ENCODE measurements around the gene WDR90. TPM values are rescaled to one million over a fixed set of nuclear protein-coding genes. Genes with fewer than 3 reads are reported as not detected.

WDR90 gene
- total and polyA plus RNA-seq, 2 of the 13 experiments (the other 11 are each of a cell fraction or from before 2014, with no cell fraction given) = 14.9 to 28.9 TPM

DNA sequence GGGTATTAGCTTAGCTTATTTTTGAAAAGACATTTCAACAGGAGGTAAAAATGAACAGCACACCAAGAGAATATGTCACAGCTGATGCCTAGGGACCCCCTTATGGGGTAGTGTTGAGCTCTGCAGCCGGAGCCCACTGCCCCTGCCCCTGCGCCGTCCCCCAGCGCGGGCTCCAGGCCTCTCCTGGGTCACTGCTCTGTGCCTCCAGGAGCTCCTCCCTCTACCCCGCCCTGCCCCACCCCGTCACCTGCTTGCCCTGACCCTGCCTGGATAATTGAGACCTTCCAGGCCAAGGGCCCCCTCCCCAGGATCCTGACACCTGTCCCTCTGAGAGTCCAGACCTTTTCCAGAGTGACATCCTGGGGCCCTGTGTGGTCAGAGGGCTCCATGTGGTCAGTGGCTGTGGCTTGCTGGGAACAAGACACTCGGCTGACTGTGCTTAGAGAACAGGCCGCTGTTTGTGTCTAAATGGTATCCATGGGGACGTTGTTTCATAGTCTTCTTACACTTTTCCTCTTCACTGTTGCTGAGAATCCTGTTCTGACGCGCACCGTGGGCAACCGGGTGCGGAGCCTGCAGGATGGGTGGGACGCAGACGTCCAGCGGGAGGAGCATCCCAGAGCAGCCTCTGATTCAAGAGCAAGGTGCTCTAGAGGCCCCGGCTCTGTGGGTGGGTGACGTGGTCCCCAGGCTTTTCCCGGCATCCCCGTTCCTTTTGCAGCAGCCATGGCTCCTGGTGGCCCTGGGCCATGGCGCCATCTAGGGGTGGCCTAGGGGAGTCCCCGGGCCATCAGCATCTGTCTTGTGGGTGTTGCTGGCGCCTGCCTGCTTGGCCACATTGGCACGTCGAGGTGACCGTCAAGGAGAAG lies 38.4 kb upstream of the WDR90 start (continued):
- TF ChIP-seq, protein P1, sequence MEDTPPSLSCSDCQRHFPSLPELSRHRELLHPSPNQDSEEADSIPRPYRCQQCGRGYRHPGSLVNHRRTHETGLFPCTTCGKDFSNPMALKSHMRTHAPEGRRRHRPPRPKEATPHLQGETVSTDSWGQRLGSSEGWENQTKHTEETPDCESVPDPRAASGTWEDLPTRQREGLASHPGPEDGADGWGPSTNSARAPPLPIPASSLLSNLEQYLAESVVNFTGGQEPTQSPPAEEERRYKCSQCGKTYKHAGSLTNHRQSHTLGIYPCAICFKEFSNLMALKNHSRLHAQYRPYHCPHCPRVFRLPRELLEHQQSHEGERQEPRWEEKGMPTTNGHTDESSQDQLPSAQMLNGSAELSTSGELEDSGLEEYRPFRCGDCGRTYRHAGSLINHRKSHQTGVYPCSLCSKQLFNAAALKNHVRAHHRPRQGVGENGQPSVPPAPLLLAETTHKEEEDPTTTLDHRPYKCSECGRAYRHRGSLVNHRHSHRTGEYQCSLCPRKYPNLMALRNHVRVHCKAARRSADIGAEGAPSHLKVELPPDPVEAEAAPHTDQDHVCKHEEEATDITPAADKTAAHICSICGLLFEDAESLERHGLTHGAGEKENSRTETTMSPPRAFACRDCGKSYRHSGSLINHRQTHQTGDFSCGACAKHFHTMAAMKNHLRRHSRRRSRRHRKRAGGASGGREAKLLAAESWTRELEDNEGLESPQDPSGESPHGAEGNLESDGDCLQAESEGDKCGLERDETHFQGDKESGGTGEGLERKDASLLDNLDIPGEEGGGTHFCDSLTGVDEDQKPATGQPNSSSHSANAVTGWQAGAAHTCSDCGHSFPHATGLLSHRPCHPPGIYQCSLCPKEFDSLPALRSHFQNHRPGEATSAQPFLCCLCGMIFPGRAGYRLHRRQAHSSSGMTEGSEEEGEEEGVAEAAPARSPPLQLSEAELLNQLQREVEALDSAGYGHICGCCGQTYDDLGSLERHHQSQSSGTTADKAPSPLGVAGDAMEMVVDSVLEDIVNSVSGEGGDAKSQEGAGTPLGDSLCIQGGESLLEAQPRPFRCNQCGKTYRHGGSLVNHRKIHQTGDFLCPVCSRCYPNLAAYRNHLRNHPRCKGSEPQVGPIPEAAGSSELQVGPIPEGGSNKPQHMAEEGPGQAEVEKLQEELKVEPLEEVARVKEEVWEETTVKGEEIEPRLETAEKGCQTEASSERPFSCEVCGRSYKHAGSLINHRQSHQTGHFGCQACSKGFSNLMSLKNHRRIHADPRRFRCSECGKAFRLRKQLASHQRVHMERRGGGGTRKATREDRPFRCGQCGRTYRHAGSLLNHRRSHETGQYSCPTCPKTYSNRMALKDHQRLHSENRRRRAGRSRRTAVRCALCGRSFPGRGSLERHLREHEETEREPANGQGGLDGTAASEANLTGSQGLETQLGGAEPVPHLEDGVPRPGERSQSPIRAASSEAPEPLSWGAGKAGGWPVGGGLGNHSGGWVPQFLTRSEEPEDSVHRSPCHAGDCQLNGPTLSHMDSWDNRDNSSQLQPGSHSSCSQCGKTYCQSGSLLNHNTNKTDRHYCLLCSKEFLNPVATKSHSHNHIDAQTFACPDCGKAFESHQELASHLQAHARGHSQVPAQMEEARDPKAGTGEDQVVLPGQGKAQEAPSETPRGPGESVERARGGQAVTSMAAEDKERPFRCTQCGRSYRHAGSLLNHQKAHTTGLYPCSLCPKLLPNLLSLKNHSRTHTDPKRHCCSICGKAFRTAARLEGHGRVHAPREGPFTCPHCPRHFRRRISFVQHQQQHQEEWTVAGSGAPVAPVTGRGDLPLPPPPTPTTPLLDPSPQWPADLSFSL (CRISPR knock-in tag; IDR thresholded peaks at IDR 0.05) = no peak
- TF ChIP-seq SRF (IDR thresholded peaks at IDR 0.05; ENCODE audit: low read depth, low read length) (no peak), ZNF713 (CRISPR knock-in tag; IDR thresholded peaks at IDR 0.05) (no peak), FOXO1 (CRISPR knock-in tag; IDR thresholded peaks at IDR 0.05) (no peak), CENPT (CRISPR knock-in tag; IDR thresholded peaks at IDR 0.05; ENCODE audit: low read depth) (no peak), TEAD2 (CRISPR knock-in tag; IDR thresholded peaks at IDR 0.05) (no peak)
- TF ChIP-seq, protein P2, sequence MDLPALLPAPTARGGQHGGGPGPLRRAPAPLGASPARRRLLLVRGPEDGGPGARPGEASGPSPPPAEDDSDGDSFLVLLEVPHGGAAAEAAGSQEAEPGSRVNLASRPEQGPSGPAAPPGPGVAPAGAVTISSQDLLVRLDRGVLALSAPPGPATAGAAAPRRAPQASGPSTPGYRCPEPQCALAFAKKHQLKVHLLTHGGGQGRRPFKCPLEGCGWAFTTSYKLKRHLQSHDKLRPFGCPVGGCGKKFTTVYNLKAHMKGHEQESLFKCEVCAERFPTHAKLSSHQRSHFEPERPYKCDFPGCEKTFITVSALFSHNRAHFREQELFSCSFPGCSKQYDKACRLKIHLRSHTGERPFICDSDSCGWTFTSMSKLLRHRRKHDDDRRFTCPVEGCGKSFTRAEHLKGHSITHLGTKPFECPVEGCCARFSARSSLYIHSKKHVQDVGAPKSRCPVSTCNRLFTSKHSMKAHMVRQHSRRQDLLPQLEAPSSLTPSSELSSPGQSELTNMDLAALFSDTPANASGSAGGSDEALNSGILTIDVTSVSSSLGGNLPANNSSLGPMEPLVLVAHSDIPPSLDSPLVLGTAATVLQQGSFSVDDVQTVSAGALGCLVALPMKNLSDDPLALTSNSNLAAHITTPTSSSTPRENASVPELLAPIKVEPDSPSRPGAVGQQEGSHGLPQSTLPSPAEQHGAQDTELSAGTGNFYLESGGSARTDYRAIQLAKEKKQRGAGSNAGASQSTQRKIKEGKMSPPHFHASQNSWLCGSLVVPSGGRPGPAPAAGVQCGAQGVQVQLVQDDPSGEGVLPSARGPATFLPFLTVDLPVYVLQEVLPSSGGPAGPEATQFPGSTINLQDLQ (CRISPR knock-in tag; IDR thresholded peaks at IDR 0.05) = no peak
- TF ChIP-seq, protein P3, sequence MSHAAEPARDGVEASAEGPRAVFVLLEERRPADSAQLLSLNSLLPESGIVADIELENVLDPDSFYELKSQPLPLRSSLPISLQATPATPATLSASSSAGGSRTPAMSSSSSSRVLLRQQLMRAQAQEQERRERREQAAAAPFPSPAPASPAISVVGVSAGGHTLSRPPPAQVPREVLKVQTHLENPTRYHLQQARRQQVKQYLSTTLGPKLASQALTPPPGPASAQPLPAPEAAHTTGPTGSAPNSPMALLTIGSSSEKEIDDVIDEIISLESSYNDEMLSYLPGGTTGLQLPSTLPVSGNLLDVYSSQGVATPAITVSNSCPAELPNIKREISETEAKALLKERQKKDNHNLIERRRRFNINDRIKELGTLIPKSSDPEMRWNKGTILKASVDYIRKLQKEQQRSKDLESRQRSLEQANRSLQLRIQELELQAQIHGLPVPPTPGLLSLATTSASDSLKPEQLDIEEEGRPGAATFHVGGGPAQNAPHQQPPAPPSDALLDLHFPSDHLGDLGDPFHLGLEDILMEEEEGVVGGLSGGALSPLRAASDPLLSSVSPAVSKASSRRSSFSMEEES (CRISPR knock-in tag; IDR thresholded peaks at IDR 0.05) = 0 out of 2 replicates have a peak, but pooled peaks have one; percentile 28
- TF ChIP-seq, protein P4, sequence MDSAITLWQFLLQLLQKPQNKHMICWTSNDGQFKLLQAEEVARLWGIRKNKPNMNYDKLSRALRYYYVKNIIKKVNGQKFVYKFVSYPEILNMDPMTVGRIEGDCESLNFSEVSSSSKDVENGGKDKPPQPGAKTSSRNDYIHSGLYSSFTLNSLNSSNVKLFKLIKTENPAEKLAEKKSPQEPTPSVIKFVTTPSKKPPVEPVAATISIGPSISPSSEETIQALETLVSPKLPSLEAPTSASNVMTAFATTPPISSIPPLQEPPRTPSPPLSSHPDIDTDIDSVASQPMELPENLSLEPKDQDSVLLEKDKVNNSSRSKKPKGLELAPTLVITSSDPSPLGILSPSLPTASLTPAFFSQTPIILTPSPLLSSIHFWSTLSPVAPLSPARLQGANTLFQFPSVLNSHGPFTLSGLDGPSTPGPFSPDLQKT (CRISPR knock-in tag; IDR thresholded peaks at IDR 0.05; ENCODE audit: borderline replicate concordance) = no peak
